K562 (cell line): ENCODE data around the gene MEA1. TPM values are rescaled to one million over a fixed set of nuclear protein-coding genes. Genes with fewer than 3 reads are reported as not detected.

Source experiments
- ATAC-seq: fragments of 200-7000 bp; cut with Tn5 transposase; 3 replicates; pipeline ENCODE4 v1.9.1; 2020; ENCODE audit warnings: moderate library complexity
- BruUV-seq: library from RNA; stranded (reverse); fragments of 400-500 nt; replicated peaks from 2 replicates; lab custom pipeline; 2021; lab: Mats Ljungman, UMichigan
- CTCF ChIA-PET: fragments of 300-600 bp; formaldehyde crosslinking; extraction: SDS; loops from one replicate; lab custom pipeline; 2021; ENCODE audit warnings: low intra/inter-chr PET ratio; lab: Yijun Ruan, JAX
- POLR2A ChIA-PET: fragments of 300-600, 350-650 bp; sonication (Branson Sonifier 250); formaldehyde crosslinking; extraction: SDS; loops from one replicate; lab custom pipeline; 2021; ENCODE audit warnings: antibody characterized with exemption, inconsistent platforms; lab: Yijun Ruan, JAX
- DNase-seq, 4 experiments: peaks; one replicate each; pipeline versions ENCODE4 v3.0.0 to v3.0.0-alpha.2; 2011 to 2018; ENCODE audit warnings: low spot score in 3 of 4, mixed read lengths in 3 of 4; ENCODE audit errors: extremely low read depth in 1 of 4
- FAIRE-seq: peaks from 2 replicates; lab custom pipeline; 2011; peaks lifted over from hg19 to GRCh38; lab: Jason Lieb, UNC
- H2AFZ ChIP-seq: 2 replicates; pipeline ENCODE4 v1.6.0; 2011; ENCODE audit warnings: low read depth, low read length, control low read depth, inconsistent platforms
- H3K27ac ChIP-seq: fragments of 200-600 bp; 3 replicates; pipeline ENCODE4 v1.8.0; 2011; ENCODE audit warnings: low read depth, mild to moderate bottlenecking, control low read depth, inconsistent platforms, low read length, moderate library complexity, mixed read lengths; ENCODE audit errors: extremely low read depth
- H3K27me3 ChIP-seq, 2 experiments: fragments of 300-600 bp in 1 of 2; 2 replicates in 1 of 2; 3 replicates in 1 of 2; pipeline versions ENCODE4 v1.6.0 to v1.8.0; 2011; ENCODE audit warnings: inconsistent platforms in 2 of 2, low read length in 2 of 2, mild to moderate bottlenecking in 1 of 2, mixed read lengths in 1 of 2, moderate library complexity in 1 of 2; ENCODE audit not compliant: control insufficient read depth in 2 of 2, insufficient read depth in 2 of 2
- H3K36me3 ChIP-seq: fragments of 300-600 bp; 3 replicates; pipeline ENCODE4 v1.8.0; 2011; ENCODE audit warnings: mild to moderate bottlenecking, low read length, inconsistent platforms; ENCODE audit not compliant: control insufficient read depth, insufficient read depth
- H3K4me1 ChIP-seq, 2 experiments: fragments of 200-600 bp in 1 of 2; replicated peaks in 1 of 2; 2 replicates in 1 of 2; 3 replicates in 1 of 2; pipeline versions ENCODE4 v1.5.1 to v1.8.0; 2011; ENCODE audit warnings: inconsistent platforms in 2 of 2, low read length in 2 of 2, mild to moderate bottlenecking in 1 of 2, mixed read lengths in 1 of 2, moderate library complexity in 1 of 2; ENCODE audit not compliant: control insufficient read depth in 2 of 2, insufficient read depth in 2 of 2
- H3K4me2 ChIP-seq: 2 replicates; pipeline ENCODE4 v1.6.1; 2011; ENCODE audit warnings: low read length, control low read depth, inconsistent platforms, mixed read lengths; ENCODE audit not compliant: insufficient read depth
- H3K4me3 ChIP-seq: fragments of 200-600 bp; sonication (generic), shearing (Covaris generic); 2 replicates; pipeline ENCODE4 v1.5.1; 2016; ENCODE audit warnings: control low read depth, inconsistent platforms
- H3K79me2 ChIP-seq: fragments of 200-600 bp; 3 replicates; pipeline ENCODE4 v1.8.0; 2011; ENCODE audit warnings: low read length, inconsistent platforms; ENCODE audit not compliant: control insufficient read depth, insufficient read depth
- H3K9ac ChIP-seq, 2 experiments: 2 replicates each; pipeline versions ENCODE4 v1.6.0 to v1.6.1; 2011; ENCODE audit warnings: low read depth in 2 of 2, low read length in 2 of 2, control low read depth in 1 of 2, inconsistent platforms in 1 of 2, mild to moderate bottlenecking in 1 of 2, mixed read lengths in 1 of 2; ENCODE audit not compliant: insufficient read depth in 1 of 2
- H3K9me1 ChIP-seq: one replicate; pipeline ENCODE4 v1.6.0; 2011; ENCODE audit warnings: inconsistent platforms, mild to moderate bottlenecking, low read length, moderate library complexity; ENCODE audit not compliant: control insufficient read depth, insufficient read depth
- H3K9me3 ChIP-seq: replicated peaks from 2 replicates; pipeline ENCODE4 v1.5.1; 2011; ENCODE audit warnings: low read depth, low read length, inconsistent platforms; ENCODE audit not compliant: control insufficient read depth, insufficient read depth
- H4K20me1 ChIP-seq: replicated peaks from 2 replicates; pipeline ENCODE4 v1.6.1; 2011; ENCODE audit warnings: low read length, inconsistent platforms, mixed read lengths; ENCODE audit not compliant: control insufficient read depth, insufficient read depth
- BRF1 ChIP-seq: IDR thresholded peaks from 3 replicates; pipeline ENCODE4 v1.6.1; 2011; ENCODE audit warnings: borderline replicate concordance, mild to moderate bottlenecking; ENCODE audit not compliant: insufficient read length; ENCODE audit errors: extremely low read depth
- ETS1 ChIP-seq: conservative IDR thresholded peaks from 2 replicates; pipeline ENCODE4 v1.6.1; 2011; ENCODE audit warnings: low read depth, mild to moderate bottlenecking, low read length; ENCODE audit not compliant: control insufficient read depth
- FIP1L1 ChIP-seq: fragments of 200-400 bp; formaldehyde crosslinking; IDR thresholded peaks from 2 replicates; pipeline ENCODE4 v1.6.1; 2018; ENCODE audit warnings: mild to moderate bottlenecking, low read depth, low read length; ENCODE audit not compliant: poor library complexity, severe bottlenecking
- HNRNPUL1 ChIP-seq: fragments of 200-400 bp; formaldehyde crosslinking; IDR thresholded peaks from 2 replicates; pipeline ENCODE4 v1.6.1; 2017; ENCODE audit warnings: low read length
- IRF9 ChIP-seq: fragments of 450-650 bp; IDR thresholded peaks from 2 replicates; pipeline ENCODE4 v1.6.1; 2016; ENCODE audit warnings: missing biosample characterization, missing genetic modification characterization
- POU5F1 ChIP-seq: fragments of 150-350 bp; IDR thresholded peaks from 2 replicates; pipeline ENCODE4 v1.6.1; 2014; ENCODE audit warnings: borderline replicate concordance, low read length, low read depth, mild to moderate bottlenecking; ENCODE audit not compliant: partially characterized antibody
- RBM14 ChIP-seq: fragments of 200-400 bp; formaldehyde crosslinking; IDR thresholded peaks from 2 replicates; pipeline ENCODE4 v1.6.1; 2018; ENCODE audit warnings: low read depth, mild to moderate bottlenecking, low read length, moderate library complexity, borderline replicate concordance; ENCODE audit not compliant: insufficient read depth
- SMAD3 ChIP-seq: fragments of 450-650 bp; formaldehyde crosslinking; conservative IDR thresholded peaks from 2 replicates; pipeline ENCODE4 v1.4.0; 2020; ENCODE audit warnings: mild to moderate bottlenecking
- TCF15 ChIP-seq: fragments of 250-450 bp; sonication (Bioruptor Pico); IDR thresholded peaks from 2 replicates; pipeline ENCODE4 v1.8.0; 2022; ENCODE audit warnings: moderate library complexity, mild to moderate bottlenecking, inconsistent platforms
- ZBTB43 ChIP-seq: sonication (generic); formaldehyde crosslinking; IDR thresholded peaks from 2 replicates; pipeline ENCODE4 v1.8.0; 2023; ENCODE audit warnings: mild to moderate bottlenecking, missing genetic modification reagents
- ZNF121 ChIP-seq: sonication (generic); formaldehyde crosslinking; conservative IDR thresholded peaks from 2 replicates; pipeline ENCODE4 v1.8.0; 2022; ENCODE audit warnings: missing genetic modification reagents
- ZNF217 ChIP-seq: sonication (generic); formaldehyde crosslinking; IDR thresholded peaks from 2 replicates; pipeline ENCODE4 v1.8.0; 2022; ENCODE audit warnings: mild to moderate bottlenecking, missing genetic modification reagents
- ZNF507 ChIP-seq: conservative IDR thresholded peaks from 2 replicates; pipeline ENCODE4 v1.6.1; 2017; ENCODE audit warnings: missing genetic modification characterization, missing compliant biosample characterization
- ZNF511 ChIP-seq: sonication (generic); formaldehyde crosslinking; IDR thresholded peaks from 2 replicates; pipeline ENCODE4 v1.8.0; 2022; ENCODE audit warnings: mild to moderate bottlenecking, missing genetic modification reagents
- ZNF696 ChIP-seq: fragments of 250-450 bp; sonication (Bioruptor Pico); conservative IDR thresholded peaks from 2 replicates; pipeline ENCODE4 v1.4.0; 2020; ENCODE audit warnings: mild to moderate bottlenecking, moderate library complexity
- ZNF76 ChIP-seq: fragments of 250-450 bp; sonication (Bioruptor Pico); IDR thresholded peaks from 2 replicates; pipeline ENCODE4 v1.4.0; 2020; ENCODE audit warnings: mild to moderate bottlenecking, moderate library complexity, borderline replicate concordance
- WGBS: fragments of 100-300 bp; shearing (Covaris generic); methylation state at CpG from one replicate; pipeline ENCODE4 v1.1.6; 2016; ENCODE audit warnings: low coverage, mixed read lengths; ENCODE audit not compliant: insufficient coverage; ENCODE audit errors: missing lambda C conversion rate; 5-methylcytosine and 5-hydroxymethylcytosine counted together
- in situ Hi-C: fragments of 300-500 bp; cut with MboI; formaldehyde crosslinking; loops from 4 replicates; pipeline ENCODE4 v1.15.0; 2018; ENCODE audit warnings: inconsistent platforms, mixed read lengths
- intact Hi-C: fragments of 100-400 bp; cut with micrococcal nuclease; formaldehyde crosslinking; loops from 2 replicates; pipeline ENCODE4 v1.14.2; 2022
- polyA plus RNA-seq, 8 experiments: library from polyadenylated mRNA; depleted of rRNA in 4 of 8; stranded (reverse) in 5 of 8; unstranded in 3 of 8; fragments of >200 nt; fragmentation: Nextera tagmentation in 2 of 8; fragmentation: Illumina TruSeq in 1 of 8; extraction: Ambion mirVana in 2 of 8; extraction: Trizol in 1 of 8; gene quantifications; 2 replicates each; pipeline versions ENCODE4 v1.2.1 to v1.2.3, GENCODE V29; 2011 to 2014; ENCODE audit warnings: inconsistent platforms in 1 of 8, missing spikeins in 1 of 8
- total RNA-seq, 7 experiments: library from RNA; depleted of rRNA in 6 of 7; stranded (reverse); fragments of >200 nt in 6 of 7; fragmentation: Illumina TruSeq in 2 of 7; extraction: Trizol in 2 of 7; gene quantifications; 2 replicates each; pipeline versions ENCODE4 v1.2.1 to v1.2.3, GENCODE V29; 2011 to 2021; ENCODE audit warnings: low replicate concordance in 1 of 7

MEA1 gene
- total and polyA plus RNA-seq, 9 of the 15 experiments (the other 6 are each of a cell fraction or from before 2014, with no cell fraction given) = 86.8 to 210 (median 152) TPM

GRCh38 chr6:42988486-42989020 is 25.2 kb downstream of the MEA1 start:
- no peaks in the 10 kb centered on the region for H3K27me3 ChIP-seq
- WGBS = 92% methylated on average over 1 of the region's 1 CpG
- H2AFZ ChIP-seq = no peak overlapping the region
- no peak overlapping the region for H3K4me3 ChIP-seq
- FAIRE-seq = no peak
- H3K4me2 ChIP-seq = no peak overlapping the region
- ChIA-PET POLR2A (interaction anchor here (0.5 to 2.1 kb wide), 10 partner anchors 10 to 502 kb away, joined by 3 to 18 read pairs (median 5); partner anchors contain the start of genes CUL7, KLHDC3, MEA1 and PEX6), CTCF (no interaction called here)
- peaks cover 11% of the 10 kb centered on the region for H4K20me1 ChIP-seq
- H3K36me3 ChIP-seq = peaks cover 43% of the 10 kb centered on the region
- H3K9me3 ChIP-seq = no peaks in the 10 kb centered on the region
- intact Hi-C loops (no loop called here), in situ Hi-C loops (no loop called here)
- peaks cover 30% of the 10 kb centered on the region for H3K79me2 ChIP-seq
- H3K9ac ChIP-seq = no peak overlapping the region
- BruUV-seq = no TSS peak
- no peak for DNase-seq
- H3K9me1 ChIP-seq = peaks cover 12% of the 10 kb centered on the region
- peaks cover 32 to 33% of the 10 kb centered on the region in 2 experiments for H3K4me1 ChIP-seq
- H3K27ac ChIP-seq = no peak overlapping the region
- ATAC-seq = no peak
- TF ChIP-seq TCF15 (CRISPR knock-in tag) (no peak), SMAD3 (CRISPR knock-in tag) (no peak), ZNF217 (CRISPR knock-in tag) (no peak), FIP1L1 (no peak), HNRNPUL1 (no peak), ZNF121 (no peak), ZNF696 (CRISPR knock-in tag) (no peak), ZBTB43 (no peak), RBM14 (no peak), POU5F1 (no peak), ETS1 (no peak), IRF9 (tag) (no peak), ZNF511 (CRISPR knock-in tag) (no peak), ZNF76 (CRISPR knock-in tag) (no peak), ZNF507 (no peak), BRF1 (no peak)
